NCI-H2171 (cell line): Measurements from ENCODE around the gene MKI67.

Experiments
- DNase-seq: peaks from one replicate; lab custom pipeline; 2025; lab: John Stamatoyannopoulos, UW

Gene MKI67

GRCh38 chr10:128051548-128051947 is 74.7 kb downstream of the MKI67 start:
- DNase-seq, result no peak

GRCh38 chr10:128050936-128051335 is 75.3 kb downstream of the MKI67 start:
- DNase-seq, result no peak

GRCh38 chr10:128050121-128050516 is 76.1 kb downstream of the MKI67 start:
- no peak for DNase-seq

- DNase-seq, result no peak
Measured at GRCh38 chr10:128049226-128050120, 76.8 kb downstream of the MKI67 start.

GRCh38 chr10:128048819-128049210 is 77.4 kb downstream of the MKI67 start:
- DNase-seq, result no peak

- DNase-seq, result peak; percentile 30
Measured at GRCh38 chr10:128047991-128048818, 78.0 kb downstream of the MKI67 start.

- no peak for DNase-seq
Measured at GRCh38 chr10:128047351-128047750, 78.9 kb downstream of the MKI67 start.

- DNase-seq, result no peak
Measured at GRCh38 chr10:128046953-128047290, 79.3 kb downstream of the MKI67 start.
